Activated naive CD4-positive, alpha-beta T cell treated with anti-CD3 and anti-CD28 coated beads, Interleukin-2, amount 50 U/mL, for 16 hours (primary cell): ENCODE results near the gene ANXA2.

ENCODE experiments used
- DNase-seq: peaks from one replicate; pipeline ENCODE4 v3.0.0-alpha.2; 2020

Gene ANXA2

GRCh38 chr15:60363903-60364611, 33.7 kb downstream of the ANXA2 start:
- DNase-seq = no peak

GRCh38 chr15:60363087-60363549, 34.7 kb downstream of the ANXA2 start:
- DNase-seq = no peak

GRCh38 chr15:60362321-60363086, 35.3 kb downstream of the ANXA2 start:
- DNase-seq = peak; percentile 34

DNA sequence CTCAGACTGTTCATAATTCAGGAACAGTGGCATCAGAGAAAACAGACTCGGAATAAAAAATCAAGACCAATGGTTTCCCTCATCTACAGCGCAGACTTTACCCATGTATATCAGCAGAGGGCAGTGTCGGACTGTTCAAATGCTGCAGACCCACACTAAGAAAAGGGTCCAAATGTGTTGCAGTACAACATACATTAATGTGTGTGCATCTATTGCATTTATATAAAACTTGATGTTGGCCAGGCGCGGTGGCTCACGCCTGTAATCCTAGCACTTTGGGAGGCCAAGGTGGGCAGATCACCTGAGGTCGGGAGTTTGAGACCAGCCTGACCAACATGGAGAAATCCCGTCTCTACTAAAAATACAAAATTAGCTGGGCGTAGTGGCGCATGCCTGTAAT, 38.0 kb downstream of the ANXA2 start:
- peak; percentile 33 for DNase-seq

GRCh38 chr15:60358935-60359682, 38.7 kb downstream of the ANXA2 start:
- no peak for DNase-seq

GRCh38 chr15:60356832-60357231, 41.0 kb downstream of the ANXA2 start:
- no peak for DNase-seq

DNA sequence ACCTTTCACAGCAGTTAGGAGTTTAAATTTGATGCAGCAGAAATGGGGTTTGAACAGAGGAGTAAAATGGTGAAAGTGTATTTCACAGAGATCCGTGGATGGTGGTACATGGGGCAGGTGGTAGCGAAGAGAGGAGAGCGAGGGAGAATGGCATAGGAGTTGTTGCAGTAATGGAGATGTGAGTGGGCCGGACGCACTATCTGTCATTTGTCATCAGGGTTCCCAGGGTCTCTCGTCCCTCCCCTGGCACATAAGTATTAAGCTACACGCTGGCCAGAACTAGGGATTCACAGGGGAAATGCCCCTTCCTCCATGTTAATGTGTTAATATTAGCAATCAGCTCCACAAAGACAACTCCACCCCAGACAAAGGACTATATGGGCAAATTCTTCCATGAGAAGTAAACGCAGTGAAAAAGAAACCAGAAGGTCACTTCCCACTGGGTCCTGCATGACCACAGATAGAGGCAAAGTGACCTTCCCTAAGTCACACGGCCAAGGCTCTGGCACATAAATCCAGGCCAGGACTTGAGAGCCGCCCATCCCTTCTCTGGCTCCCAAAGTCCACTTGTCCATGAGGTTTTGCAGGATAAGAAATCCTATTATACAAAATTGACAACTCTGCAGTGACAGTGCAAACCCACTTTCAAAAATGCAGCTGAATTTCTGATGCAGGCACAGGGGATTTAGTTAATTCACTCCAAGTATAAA, 42.5 kb downstream of the ANXA2 start:
- DNase-seq = no peak

DNA sequence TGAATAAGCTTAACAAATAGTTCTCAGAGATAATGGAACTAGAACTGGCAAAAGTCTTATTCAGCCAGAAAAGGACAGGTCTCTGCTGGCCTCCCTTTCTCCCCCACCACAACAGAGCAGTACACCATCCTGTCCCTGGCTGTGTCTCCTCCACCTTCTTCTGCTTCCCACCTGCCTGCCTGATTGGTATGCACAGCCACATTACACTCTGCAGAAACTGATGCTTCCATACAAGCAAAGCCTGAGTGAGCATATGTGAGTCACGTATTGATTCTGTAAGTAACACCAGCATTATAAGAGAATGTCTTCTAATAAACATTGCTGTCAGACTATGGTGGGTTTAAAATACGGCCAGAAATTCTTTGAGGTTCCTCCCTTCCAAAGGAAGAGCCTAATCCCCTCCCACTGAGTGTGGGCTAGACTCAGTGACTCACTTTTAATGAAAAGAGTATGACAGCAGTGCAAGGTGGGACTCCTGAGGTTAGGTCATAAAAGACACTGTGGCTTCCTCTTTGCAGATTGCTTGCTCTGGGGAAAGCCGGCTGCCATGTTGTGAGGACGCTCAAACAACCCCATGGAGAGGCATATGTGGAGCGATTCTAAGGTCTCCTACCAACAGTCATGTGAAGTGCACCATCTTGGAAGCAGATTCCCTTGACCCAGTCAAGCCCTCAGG, 44.4 kb downstream of the ANXA2 start:
- no peak for DNase-seq

- no peak for DNase-seq
Observed at GRCh38 chr15:60352525-60352924, 45.3 kb downstream of the ANXA2 start.

DNA sequence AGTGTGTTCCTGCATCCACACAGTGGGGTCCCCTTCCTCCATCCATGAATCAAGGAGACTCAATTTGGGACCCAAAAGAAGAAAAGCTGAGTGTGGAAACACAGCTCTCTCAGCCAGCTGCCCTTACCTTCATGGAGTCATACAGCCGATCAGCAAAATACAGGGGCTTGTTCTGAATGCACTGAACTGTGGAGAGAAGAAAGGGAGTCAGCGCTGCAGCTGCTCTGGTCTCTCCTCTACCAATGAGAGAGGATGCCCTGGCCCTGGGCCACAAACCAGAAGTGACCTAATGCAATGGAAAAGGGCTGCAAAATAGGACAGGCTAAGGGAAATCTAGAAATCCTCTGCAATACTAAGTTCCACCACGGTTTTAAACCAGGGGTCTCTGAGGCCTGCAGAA, 46.7 kb downstream of the ANXA2 start:
- DNase-seq = no peak

- DNase-seq = no peak
Observed at GRCh38 chr15:60350108-60350507, 47.7 kb downstream of the ANXA2 start.

DNA sequence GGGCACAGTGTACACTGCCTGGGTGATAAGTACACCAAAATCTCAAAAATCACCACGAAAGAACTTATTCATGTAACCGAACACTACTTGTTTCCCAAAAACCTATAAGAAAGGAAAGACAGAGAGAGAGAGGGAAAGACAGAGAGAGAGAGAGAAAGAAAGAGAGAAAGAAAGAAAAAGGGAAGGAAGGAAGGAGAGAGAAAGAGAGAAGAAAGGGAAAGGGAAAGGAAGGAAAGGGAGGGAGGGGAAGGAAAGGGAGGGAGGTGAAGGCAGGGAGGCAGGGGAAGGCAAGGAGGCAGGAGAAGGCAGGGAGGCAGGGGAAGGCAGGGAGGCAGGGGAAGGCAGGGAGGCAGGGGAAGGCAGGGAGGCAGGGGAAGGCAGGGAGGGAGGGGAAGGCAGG, 48.2 kb downstream of the ANXA2 start:
- DNase-seq = no peak

- DNase-seq = no peak
Observed at GRCh38 chr15:60347480-60348049, 50.2 kb downstream of the ANXA2 start.

- DNase-seq = no peak
Observed at GRCh38 chr15:60346653-60347052, 51.1 kb downstream of the ANXA2 start.

GRCh38 chr15:60346077-60346476, 51.7 kb downstream of the ANXA2 start:
- no peak for DNase-seq

DNA sequence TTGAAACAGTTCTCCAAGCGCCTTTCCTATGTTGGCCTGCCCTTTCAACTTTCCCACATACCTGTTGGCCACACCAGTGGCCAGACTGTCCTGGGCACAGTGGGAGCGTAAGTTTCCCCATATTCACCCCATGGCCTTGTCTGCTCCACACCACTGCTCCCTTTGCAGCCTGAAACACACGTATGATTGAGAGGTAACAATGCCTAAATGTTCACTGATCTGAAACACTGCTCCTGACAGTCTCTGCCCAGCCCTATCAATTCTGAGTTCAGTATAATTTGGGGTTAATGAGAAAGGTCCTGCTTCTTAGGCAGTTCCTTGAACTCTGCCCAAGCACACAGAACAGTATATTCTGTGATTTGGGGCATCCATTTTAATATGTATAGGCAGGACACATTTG, 52.2 kb downstream of the ANXA2 start:
- DNase-seq = no peak

- no peak for DNase-seq
Observed at GRCh38 chr15:60344987-60345386, 52.8 kb downstream of the ANXA2 start.

GRCh38 chr15:60344461-60344860, 53.3 kb downstream of the ANXA2 start:
- no peak for DNase-seq

DNA sequence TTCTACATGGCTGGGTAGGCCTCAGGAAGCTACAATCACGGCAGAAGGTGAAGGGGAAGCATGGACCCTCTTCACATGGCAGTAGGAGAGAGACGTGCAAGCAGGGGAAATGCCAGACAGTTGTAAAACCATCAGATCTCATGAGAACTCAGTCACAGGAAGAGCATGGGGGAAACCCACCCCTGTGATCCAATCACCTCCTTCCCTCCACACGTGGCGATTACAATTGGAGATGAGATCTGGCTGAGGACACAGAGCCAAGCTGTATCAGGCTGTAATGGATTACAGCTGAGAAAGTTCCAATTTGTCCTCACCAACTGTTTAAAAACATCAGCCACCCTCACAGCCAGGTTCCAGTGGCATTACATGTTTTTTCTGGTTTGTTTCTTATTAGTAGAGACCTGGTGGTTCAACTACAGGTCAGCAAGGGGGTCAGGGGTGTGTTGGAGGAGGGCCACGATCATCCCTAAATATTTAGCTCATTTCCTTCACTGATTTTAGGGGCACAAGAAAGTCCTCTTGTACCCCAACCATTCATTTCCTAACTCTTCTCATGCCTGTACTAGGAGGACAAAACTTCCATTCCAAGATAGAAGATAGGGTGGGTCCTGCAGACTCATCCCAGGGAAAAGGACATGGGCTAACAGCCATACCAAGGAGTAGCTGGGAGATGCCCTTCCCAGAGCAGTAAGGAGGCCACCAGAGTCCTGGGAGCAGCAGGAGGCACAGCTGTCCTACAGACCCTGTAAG, 54.4 kb downstream of the ANXA2 start:
- DNase-seq = no peak

- no peak for DNase-seq
Observed at GRCh38 chr15:60340207-60340921, 57.4 kb downstream of the ANXA2 start.

DNA sequence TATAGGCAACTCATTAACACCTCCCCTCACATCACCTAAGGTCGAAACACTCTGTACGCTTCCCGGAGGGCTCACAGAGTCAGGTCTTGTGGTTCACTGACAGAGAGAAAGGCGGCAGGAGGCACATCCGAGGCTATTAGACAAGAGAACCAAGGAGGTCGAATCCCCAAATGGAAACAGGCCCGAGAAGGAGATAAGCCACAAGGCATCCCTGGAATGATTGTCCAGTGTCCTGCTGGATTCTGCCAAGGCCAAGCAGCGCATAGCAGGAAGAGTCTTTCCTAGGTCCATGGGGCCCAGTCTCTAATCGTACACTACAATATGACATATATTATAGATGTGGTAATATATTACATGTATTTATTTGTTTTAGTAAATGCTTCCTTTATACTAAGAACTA, 58.5 kb downstream of the ANXA2 start:
- DNase-seq = no peak
